Panc1 (cell line): ENCODE measurements around the gene GEMIN7.

Experiments used
- POLR2AphosphoS5 ChIP-seq: IDR thresholded peaks from 2 replicates; pipeline ENCODE4 v1.6.1; 2012; ENCODE audit warnings: mild to moderate bottlenecking, low read depth, low read length, moderate library complexity
- TF ChIP-seq, protein P1 (sequence below): fragments of 450-650 bp; IDR thresholded peaks from 2 replicates; pipeline ENCODE4 v1.5.1; 2017; ENCODE audit warnings: mild to moderate bottlenecking

DNA sequence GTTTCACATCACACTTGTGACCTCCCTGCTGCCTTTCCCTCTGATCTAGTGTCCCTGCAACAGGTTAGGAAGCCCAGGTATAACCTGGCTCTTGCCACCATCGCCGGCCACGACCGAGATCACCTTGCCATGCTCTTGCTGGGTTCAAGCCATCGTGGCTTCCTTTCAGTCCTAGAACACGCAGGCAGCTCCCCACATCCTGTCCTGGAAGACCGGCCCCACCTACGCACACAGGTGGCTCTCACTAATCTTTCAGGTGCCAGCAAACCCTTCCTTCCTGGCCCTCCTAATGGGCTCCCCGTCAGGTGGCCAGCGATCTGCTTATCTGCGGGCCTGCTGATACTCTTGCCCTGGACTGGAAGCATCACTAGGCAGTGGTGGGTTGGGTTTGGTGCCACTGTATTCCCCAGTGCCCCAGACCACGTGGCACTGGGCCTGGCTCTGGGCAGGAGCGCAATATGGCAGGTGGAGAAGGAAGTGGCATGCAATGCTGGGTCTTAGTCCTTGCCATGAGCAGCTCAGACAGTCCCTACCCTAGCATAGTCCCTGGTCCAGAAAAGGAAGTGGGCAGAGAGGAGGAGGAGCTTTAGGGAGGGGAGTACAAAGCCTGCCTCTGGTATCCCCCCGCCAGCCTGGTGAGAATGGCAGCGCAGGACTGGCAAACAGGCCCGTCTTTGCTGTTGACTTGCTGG is 25.7 kb downstream of the GEMIN7 start:
- no peak for TF ChIP-seq POLR2AphosphoS5
- TF ChIP-seq, protein P1, sequence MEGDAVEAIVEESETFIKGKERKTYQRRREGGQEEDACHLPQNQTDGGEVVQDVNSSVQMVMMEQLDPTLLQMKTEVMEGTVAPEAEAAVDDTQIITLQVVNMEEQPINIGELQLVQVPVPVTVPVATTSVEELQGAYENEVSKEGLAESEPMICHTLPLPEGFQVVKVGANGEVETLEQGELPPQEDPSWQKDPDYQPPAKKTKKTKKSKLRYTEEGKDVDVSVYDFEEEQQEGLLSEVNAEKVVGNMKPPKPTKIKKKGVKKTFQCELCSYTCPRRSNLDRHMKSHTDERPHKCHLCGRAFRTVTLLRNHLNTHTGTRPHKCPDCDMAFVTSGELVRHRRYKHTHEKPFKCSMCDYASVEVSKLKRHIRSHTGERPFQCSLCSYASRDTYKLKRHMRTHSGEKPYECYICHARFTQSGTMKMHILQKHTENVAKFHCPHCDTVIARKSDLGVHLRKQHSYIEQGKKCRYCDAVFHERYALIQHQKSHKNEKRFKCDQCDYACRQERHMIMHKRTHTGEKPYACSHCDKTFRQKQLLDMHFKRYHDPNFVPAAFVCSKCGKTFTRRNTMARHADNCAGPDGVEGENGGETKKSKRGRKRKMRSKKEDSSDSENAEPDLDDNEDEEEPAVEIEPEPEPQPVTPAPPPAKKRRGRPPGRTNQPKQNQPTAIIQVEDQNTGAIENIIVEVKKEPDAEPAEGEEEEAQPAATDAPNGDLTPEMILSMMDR: no peak
